CD14-positive monocyte (primary cell): Measurements from ENCODE around the gene WWOX. TPM values are rescaled to one million over a fixed set of nuclear protein-coding genes. Genes with fewer than 3 reads are reported as not detected.

Experiments used
- DNase-seq, 3 donors: peaks; one replicate each; pipeline ENCODE4 v3.0.0-alpha.2; 2011 to 2022
- H2AFZ ChIP-seq: 2 replicates; pipeline ENCODE4 v1.6.0; 2012; ENCODE audit warnings: mild to moderate bottlenecking, low read depth, low read length, inconsistent platforms; ENCODE audit not compliant: insufficient read depth, poor library complexity, severe bottlenecking
- H3K27ac ChIP-seq, 2 donors: 1 replicate in 1 of 2; 2 replicates in 1 of 2; pipeline ENCODE4 v1.5.1; 2012 to 2013; ENCODE audit warnings: low read length in 2 of 2, control low read depth in 1 of 2, inconsistent platforms in 1 of 2, low read depth in 1 of 2, mild to moderate bottlenecking in 1 of 2
- H3K27me3 ChIP-seq, 2 donors: one replicate each; pipeline versions ENCODE4 v1.6.0 to v1.6.1; 2011 to 2013; ENCODE audit warnings: low read length in 2 of 2; ENCODE audit not compliant: control insufficient read depth in 2 of 2, insufficient read depth in 2 of 2
- H3K36me3 ChIP-seq, 2 donors: replicated peaks in 1 of 2; 1 replicate in 1 of 2; 2 replicates in 1 of 2; pipeline versions ENCODE4 v1.5.1 to v1.6.1; 2012 to 2013; ENCODE audit warnings: low read length in 2 of 2, control low read depth in 1 of 2, inconsistent platforms in 1 of 2, mild to moderate bottlenecking in 1 of 2; ENCODE audit not compliant: insufficient read depth in 2 of 2, control insufficient read depth in 1 of 2
- H3K4me1 ChIP-seq, 2 donors: 1 replicate in 1 of 2; 2 replicates in 1 of 2; pipeline versions ENCODE4 v1.5.1 to v1.6.1; 2012 to 2013; ENCODE audit warnings: low read length in 2 of 2, control low read depth in 1 of 2, inconsistent platforms in 1 of 2, mild to moderate bottlenecking in 1 of 2, moderate library complexity in 1 of 2; ENCODE audit not compliant: insufficient read depth in 2 of 2, control insufficient read depth in 1 of 2
- H3K4me2 ChIP-seq: replicated peaks from 2 replicates; pipeline ENCODE3; 2012; ENCODE audit warnings: low read length, moderate library complexity, mild to moderate bottlenecking; ENCODE audit not compliant: poor library complexity, severe bottlenecking; ENCODE audit errors: extremely low read depth
- H3K4me3 ChIP-seq, 3 experiments: fragments of 200-600 bp in 1 of 3; sonication (generic) in 1 of 3; replicated peaks in 1 of 3; 1 replicate in 2 of 3; 2 replicates in 1 of 3; pipeline ENCODE4 v1.5.1; 2011 to 2013; ENCODE audit warnings: low read length in 3 of 3, mild to moderate bottlenecking in 3 of 3, control low read depth in 2 of 3, low read depth in 2 of 3, inconsistent platforms in 1 of 3, moderate library complexity in 1 of 3
- H3K79me2 ChIP-seq: 2 replicates; pipeline ENCODE4 v1.6.0; 2012; ENCODE audit warnings: mild to moderate bottlenecking, control low read depth, inconsistent platforms, low read length, moderate library complexity; ENCODE audit not compliant: insufficient read depth
- H3K9ac ChIP-seq: 2 replicates; pipeline ENCODE4 v1.6.0; 2017; ENCODE audit warnings: low read length, mild to moderate bottlenecking; ENCODE audit not compliant: insufficient read depth, poor library complexity, severe bottlenecking
- H3K9me3 ChIP-seq, 2 donors: replicated peaks in 1 of 2; 1 replicate in 1 of 2; 2 replicates in 1 of 2; pipeline versions ENCODE4 v1.5.1 to v1.6.1; 2012 to 2013; ENCODE audit warnings: low read length in 2 of 2, control low read depth in 1 of 2; ENCODE audit not compliant: control insufficient read depth in 1 of 2, insufficient read depth in 1 of 2
- H4K20me1 ChIP-seq: 2 replicates; pipeline ENCODE4 v1.6.0; 2012; ENCODE audit warnings: mild to moderate bottlenecking, low read length, control low read depth, moderate library complexity; ENCODE audit not compliant: insufficient read depth
- H3K27ac Mint-ChIP-seq, 7 donors: one replicate each; pipeline ENCODE4 v1.8.0; 2020; ENCODE audit warnings: mild to moderate bottlenecking in 7 of 7, mixed read lengths in 7 of 7, moderate library complexity in 6 of 7, inconsistent platforms in 2 of 7
- H3K27me3 Mint-ChIP-seq, 3 donors: one replicate each; pipeline ENCODE4 v1.8.0; 2021 to 2022; ENCODE audit warnings: low read depth in 3 of 3, mild to moderate bottlenecking in 3 of 3, mixed read lengths in 3 of 3, moderate library complexity in 3 of 3, inconsistent platforms in 1 of 3
- H3K36me3 Mint-ChIP-seq, 2 donors: one replicate each; pipeline ENCODE4 v1.8.0; 2020; ENCODE audit warnings: mixed read lengths in 2 of 2, inconsistent platforms in 1 of 2, mild to moderate bottlenecking in 1 of 2
- H3K4me1 Mint-ChIP-seq: one replicate; pipeline ENCODE4 v1.8.0; 2020; ENCODE audit warnings: mild to moderate bottlenecking, mixed read lengths
- H3K4me3 Mint-ChIP-seq, 2 donors: one replicate each; pipeline ENCODE4 v1.8.0; 2020; ENCODE audit warnings: mild to moderate bottlenecking in 2 of 2, mixed read lengths in 2 of 2, moderate library complexity in 1 of 2
- H3K9me3 Mint-ChIP-seq, 7 donors: one replicate each; pipeline ENCODE4 v1.8.0; 2020 to 2022; ENCODE audit warnings: mixed read lengths in 7 of 7, mild to moderate bottlenecking in 6 of 7, moderate library complexity in 6 of 7, inconsistent platforms in 2 of 7
- WGBS: methylation state at CpG from one replicate; pipeline ENCODE4 v1.1.5; 2013; ENCODE audit warnings: missing lambda C conversion rate; ENCODE audit not compliant: insufficient coverage; 5-methylcytosine and 5-hydroxymethylcytosine counted together
- intact Hi-C, 2 donors: fragments of 100-400 bp; cut with micrococcal nuclease; formaldehyde crosslinking; loops; one replicate each; pipeline versions ENCODE4 v1.15.0 to v1.15.1; 2023
- polyA plus RNA-seq, 3 donors: library from polyadenylated mRNA; depleted of rRNA in 1 of 3; unstranded in 2 of 3; stranded (reverse) in 1 of 3; fragments of 300-500 nt in 2 of 3; fragments of >200 nt in 1 of 3; fragmentation: Illumina TruSeq in 2 of 3; gene quantifications; 1 replicate in 2 of 3; 2 replicates in 1 of 3; pipeline ENCODE4 v1.2.3, GENCODE V29; 2012 to 2021
- TF ChIP-seq, protein P1 (sequence below): fragments of 200-600 bp; IDR thresholded peaks from one replicate; pipeline ENCODE4 v1.8.0; 2022; ENCODE audit warnings: antibody characterized with exemption, mild to moderate bottlenecking

Gene WWOX
- polyA plus RNA-seq, 3 donors = 4.0 to 7.0 (median 6.3) TPM

DNA sequence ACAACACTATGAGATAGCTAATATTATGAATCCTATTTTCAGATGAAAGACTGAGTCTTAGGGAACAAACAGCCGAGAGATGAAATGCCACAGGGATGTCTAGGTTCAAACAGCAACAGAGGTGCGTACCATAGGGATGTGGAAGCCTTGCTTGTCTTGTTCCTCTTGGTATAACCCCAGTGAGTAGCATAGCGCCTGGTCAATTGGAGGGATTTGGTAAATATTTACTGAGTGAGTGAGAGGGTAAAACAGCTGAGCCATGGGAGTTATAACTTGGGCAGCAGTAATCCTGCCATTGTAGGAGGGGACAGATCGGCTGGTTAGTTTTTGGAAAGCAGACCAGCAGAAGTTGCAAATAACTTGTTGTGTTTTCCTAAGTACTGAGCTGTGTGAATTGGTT lies 80.2 kb downstream of the WWOX start:
- intact Hi-C loops = no loop called here
- no peak overlapping the region for H3K27ac Mint-ChIP-seq
- Histone ChIP-seq H3K9me3 (peaks cover 0 to 3% of the 10 kb centered on the region in 2 donors), H3K4me1 (no peaks in the 10 kb centered on the region), H3K27ac (no peak overlapping the region), H3K4me2 (no peak overlapping the region), H2AFZ (no peak overlapping the region), H3K4me3 (no peak overlapping the region), H4K20me1 (no peaks in the 10 kb centered on the region), H3K27me3 (no peaks in the 10 kb centered on the region), H3K9ac (no peak overlapping the region), H3K36me3 (no peaks in the 10 kb centered on the region), H3K79me2 (no peaks in the 10 kb centered on the region)
- DNase-seq = no peak
- H3K4me1 Mint-ChIP-seq = no peaks in the 10 kb centered on the region
- 86% methylated on average over 4 of the region's 4 CpGs for WGBS
- H3K9me3 Mint-ChIP-seq = peaks cover 0 to 5% (median 2%) of the 10 kb centered on the region in 7 donors
- H3K27me3 Mint-ChIP-seq = no peaks in the 10 kb centered on the region
- H3K4me3 Mint-ChIP-seq = no peak overlapping the region
- H3K36me3 Mint-ChIP-seq = no peaks in the 10 kb centered on the region
- TF ChIP-seq, protein P1, sequence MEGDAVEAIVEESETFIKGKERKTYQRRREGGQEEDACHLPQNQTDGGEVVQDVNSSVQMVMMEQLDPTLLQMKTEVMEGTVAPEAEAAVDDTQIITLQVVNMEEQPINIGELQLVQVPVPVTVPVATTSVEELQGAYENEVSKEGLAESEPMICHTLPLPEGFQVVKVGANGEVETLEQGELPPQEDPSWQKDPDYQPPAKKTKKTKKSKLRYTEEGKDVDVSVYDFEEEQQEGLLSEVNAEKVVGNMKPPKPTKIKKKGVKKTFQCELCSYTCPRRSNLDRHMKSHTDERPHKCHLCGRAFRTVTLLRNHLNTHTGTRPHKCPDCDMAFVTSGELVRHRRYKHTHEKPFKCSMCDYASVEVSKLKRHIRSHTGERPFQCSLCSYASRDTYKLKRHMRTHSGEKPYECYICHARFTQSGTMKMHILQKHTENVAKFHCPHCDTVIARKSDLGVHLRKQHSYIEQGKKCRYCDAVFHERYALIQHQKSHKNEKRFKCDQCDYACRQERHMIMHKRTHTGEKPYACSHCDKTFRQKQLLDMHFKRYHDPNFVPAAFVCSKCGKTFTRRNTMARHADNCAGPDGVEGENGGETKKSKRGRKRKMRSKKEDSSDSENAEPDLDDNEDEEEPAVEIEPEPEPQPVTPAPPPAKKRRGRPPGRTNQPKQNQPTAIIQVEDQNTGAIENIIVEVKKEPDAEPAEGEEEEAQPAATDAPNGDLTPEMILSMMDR = no peak

DNA sequence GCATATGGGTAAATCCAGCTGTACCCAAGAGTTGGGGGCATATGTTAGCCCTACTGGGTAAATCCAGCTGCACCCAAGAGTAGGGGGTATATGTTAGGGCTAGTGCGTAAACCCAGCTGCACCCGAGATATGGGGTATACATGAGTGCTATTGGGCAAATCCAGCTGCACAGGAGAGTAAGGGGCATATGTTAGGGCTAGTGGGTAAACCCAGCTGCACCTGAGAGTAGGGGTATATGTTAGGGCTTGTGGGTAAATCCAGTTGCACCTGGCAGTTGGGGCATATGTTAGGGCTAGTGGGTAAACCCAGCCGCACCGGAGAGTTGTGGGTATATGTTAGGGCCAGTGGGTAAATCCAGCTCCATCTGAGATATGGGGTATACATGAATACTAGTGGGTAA lies 80.9 kb downstream of the WWOX start:
- no peak overlapping the region for H3K4me2 ChIP-seq
- H3K9ac ChIP-seq = no peak overlapping the region
- no peak overlapping the region for H3K4me3 Mint-ChIP-seq
- H3K9me3 Mint-ChIP-seq = peaks cover 0 to 2% (median 0%) of the 10 kb centered on the region in 7 donors
- DNase-seq = no peak
- no peak overlapping the region for H2AFZ ChIP-seq
- no peaks in the 10 kb centered on the region for H3K4me1 ChIP-seq
- no peak overlapping the region for H3K4me3 ChIP-seq
- no peaks in the 10 kb centered on the region for H3K79me2 ChIP-seq
- no peaks in the 10 kb centered on the region for H3K9me3 ChIP-seq
- H3K4me1 Mint-ChIP-seq = no peaks in the 10 kb centered on the region
- H4K20me1 ChIP-seq = no peaks in the 10 kb centered on the region
- intact Hi-C loops = no loop called here
- WGBS = 78% methylated on average over 4 of the region's 4 CpGs
- no peaks in the 10 kb centered on the region for H3K36me3 Mint-ChIP-seq
- no peaks in the 10 kb centered on the region for H3K27me3 Mint-ChIP-seq
- no peak overlapping the region for H3K27ac ChIP-seq
- peak overlapping the region in 1 of 7 donors; percentile 11 for H3K27ac Mint-ChIP-seq
- no peaks in the 10 kb centered on the region for H3K36me3 ChIP-seq
- TF ChIP-seq, protein P1 = no peak
- no peaks in the 10 kb centered on the region for H3K27me3 ChIP-seq
